HEK293T (cell line): Measurements from ENCODE around the gene LIPC.

Experiments
- ARNT ChIP-seq: fragments of 450-650 bp; IDR thresholded peaks from 2 replicates; pipeline ENCODE4 v1.6.1; 2017; ENCODE audit warnings: mild to moderate bottlenecking
- BHLHE40 ChIP-seq: fragments of 450-650 bp; IDR thresholded peaks from 2 replicates; pipeline ENCODE4 v1.6.1; 2016; ENCODE audit warnings: mild to moderate bottlenecking, moderate library complexity, borderline replicate concordance
- FOXA1 ChIP-seq: fragments of 450-650 bp; IDR thresholded peaks from 2 replicates; pipeline ENCODE4 v1.6.1; 2016; ENCODE audit warnings: mild to moderate bottlenecking
- FOXM1 ChIP-seq: fragments of 450-650 bp; IDR thresholded peaks from 2 replicates; pipeline ENCODE4 v1.6.1; 2017; ENCODE audit warnings: mild to moderate bottlenecking, borderline replicate concordance
- SP1 ChIP-seq: fragments of 450-650 bp; IDR thresholded peaks from 2 replicates; pipeline ENCODE4 v1.6.1; 2017
- SUZ12 ChIP-seq: fragments of 450-650 bp; IDR thresholded peaks from 2 replicates; pipeline ENCODE4 v1.6.1; 2016; ENCODE audit warnings: mild to moderate bottlenecking
- TARDBP ChIP-seq: fragments of 450-650 bp; IDR thresholded peaks from 2 replicates; pipeline ENCODE4 v1.6.1; 2016
- TF ChIP-seq, protein P1 (sequence below): fragments of 450-650 bp; IDR thresholded peaks from 2 replicates; pipeline ENCODE4 v1.6.1; 2016

DNA sequence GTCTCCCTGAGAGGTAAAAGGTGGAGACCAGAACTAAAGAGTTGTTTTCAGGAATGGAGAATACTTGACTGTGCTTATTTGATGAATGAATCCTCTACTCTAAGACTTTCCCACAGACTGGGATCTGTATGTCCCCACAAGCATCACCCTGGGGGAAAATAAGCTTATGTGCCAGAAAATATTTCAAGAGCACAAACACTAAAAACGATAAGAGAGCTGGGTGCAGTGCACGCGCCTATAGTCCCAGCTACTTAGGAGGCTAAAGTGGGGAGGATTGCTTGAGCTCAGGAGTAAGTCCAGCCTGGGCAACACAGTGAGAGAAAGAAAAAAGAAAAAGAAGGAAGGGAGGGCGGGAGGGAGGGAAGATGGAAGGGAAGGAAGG lies 167.0 kb downstream of the LIPC start:
- TF ChIP-seq SP1 (no peak), TARDBP (no peak), BHLHE40 (no peak), SUZ12 (no peak), ARNT (no peak), FOXM1 (no peak), FOXA1 (no peak)
- TF ChIP-seq, protein P1, sequence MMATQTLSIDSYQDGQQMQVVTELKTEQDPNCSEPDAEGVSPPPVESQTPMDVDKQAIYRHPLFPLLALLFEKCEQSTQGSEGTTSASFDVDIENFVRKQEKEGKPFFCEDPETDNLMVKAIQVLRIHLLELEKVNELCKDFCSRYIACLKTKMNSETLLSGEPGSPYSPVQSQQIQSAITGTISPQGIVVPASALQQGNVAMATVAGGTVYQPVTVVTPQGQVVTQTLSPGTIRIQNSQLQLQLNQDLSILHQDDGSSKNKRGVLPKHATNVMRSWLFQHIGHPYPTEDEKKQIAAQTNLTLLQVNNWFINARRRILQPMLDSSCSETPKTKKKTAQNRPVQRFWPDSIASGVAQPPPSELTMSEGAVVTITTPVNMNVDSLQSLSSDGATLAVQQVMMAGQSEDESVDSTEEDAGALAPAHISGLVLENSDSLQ, result no peak
